Osteocyte (in vitro differentiated cells): ENCODE data around the gene ABCA5. TPM values are rescaled to one million over a fixed set of nuclear protein-coding genes. Genes with fewer than 3 reads are reported as not detected.

Experiments
- DNase-seq: peaks from one replicate; pipeline ENCODE4 v3.0.0; 2021; ENCODE audit warnings: mixed read lengths; ENCODE audit not compliant: unreplicated experiment; ENCODE audit errors: extremely low spot score
- H3K27ac Mint-ChIP-seq: one replicate; pipeline ENCODE4 v1.8.0; 2021; ENCODE audit warnings: mild to moderate bottlenecking, mixed read lengths; ENCODE audit not compliant: unreplicated experiment
- H3K27me3 Mint-ChIP-seq: one replicate; pipeline ENCODE4 v1.8.0; 2021; ENCODE audit warnings: mixed read lengths; ENCODE audit not compliant: unreplicated experiment
- H3K36me3 Mint-ChIP-seq: one replicate; pipeline ENCODE4 v1.8.0; 2021; ENCODE audit warnings: mixed read lengths; ENCODE audit not compliant: unreplicated experiment
- H3K4me1 Mint-ChIP-seq: one replicate; pipeline ENCODE4 v1.8.0; 2021; ENCODE audit warnings: mixed read lengths; ENCODE audit not compliant: unreplicated experiment
- H3K4me3 Mint-ChIP-seq: one replicate; pipeline ENCODE4 v1.8.0; 2021; ENCODE audit warnings: mild to moderate bottlenecking, moderate library complexity, mixed read lengths; ENCODE audit not compliant: unreplicated experiment
- H3K9me3 Mint-ChIP-seq: one replicate; pipeline ENCODE4 v1.8.0; 2021; ENCODE audit warnings: mixed read lengths; ENCODE audit not compliant: unreplicated experiment
- long read RNA-seq: library from polyadenylated mRNA; unstranded; transcript quantifications from one replicate; pipeline ENCODE4 v2.0.0, GENCODE V29; 2021
- total RNA-seq: library from RNA; stranded (reverse); gene quantifications from 2 replicates; pipeline ENCODE4 v1.2.1, GENCODE V29; 2021
- TF ChIP-seq, protein P1 (sequence below): fragments of 200-600 bp; sonication (generic); IDR thresholded peaks from 2 replicates; pipeline ENCODE4 v1.5.0; 2021; ENCODE audit warnings: antibody characterized with exemption, mild to moderate bottlenecking, moderate library complexity

Gene ABCA5
- total RNA-seq = 15.9 and 18.9 TPM in 2 replicates
- long read RNA-seq, partial matches to known transcripts = 6 of 13 reads
- long read RNA-seq, other reads (novel, unspliced or antisense) = 4 of 13 reads

GRCh38 chr17:69327060-69327831 lies at the start of gene ABCA5:
Gene ABCA5, minus strand, starts transcription at chr17:69327133. Its CDS starts 12,718 bp downstream, at chr17:69314415.
- Mint-ChIP-seq H3K36me3 (peaks cover 4% of the 10 kb centered on the region), H3K4me3 (peak within 1 kb of the TSS; percentile 94), H3K27ac (peak within 1 kb of the TSS; percentile 91), H3K27me3 (peaks cover 9% of the 10 kb centered on the region), H3K4me1 (peaks cover 14% of the 10 kb centered on the region), H3K9me3 (no peaks in the 10 kb centered on the region)
- TF ChIP-seq, protein P1, sequence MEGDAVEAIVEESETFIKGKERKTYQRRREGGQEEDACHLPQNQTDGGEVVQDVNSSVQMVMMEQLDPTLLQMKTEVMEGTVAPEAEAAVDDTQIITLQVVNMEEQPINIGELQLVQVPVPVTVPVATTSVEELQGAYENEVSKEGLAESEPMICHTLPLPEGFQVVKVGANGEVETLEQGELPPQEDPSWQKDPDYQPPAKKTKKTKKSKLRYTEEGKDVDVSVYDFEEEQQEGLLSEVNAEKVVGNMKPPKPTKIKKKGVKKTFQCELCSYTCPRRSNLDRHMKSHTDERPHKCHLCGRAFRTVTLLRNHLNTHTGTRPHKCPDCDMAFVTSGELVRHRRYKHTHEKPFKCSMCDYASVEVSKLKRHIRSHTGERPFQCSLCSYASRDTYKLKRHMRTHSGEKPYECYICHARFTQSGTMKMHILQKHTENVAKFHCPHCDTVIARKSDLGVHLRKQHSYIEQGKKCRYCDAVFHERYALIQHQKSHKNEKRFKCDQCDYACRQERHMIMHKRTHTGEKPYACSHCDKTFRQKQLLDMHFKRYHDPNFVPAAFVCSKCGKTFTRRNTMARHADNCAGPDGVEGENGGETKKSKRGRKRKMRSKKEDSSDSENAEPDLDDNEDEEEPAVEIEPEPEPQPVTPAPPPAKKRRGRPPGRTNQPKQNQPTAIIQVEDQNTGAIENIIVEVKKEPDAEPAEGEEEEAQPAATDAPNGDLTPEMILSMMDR = no peak
- DNase-seq = peak; percentile 89

GRCh38 chr17:69375229-69375628 lies 48.3 kb upstream of the ABCA5 start:
- Mint-ChIP-seq H3K36me3 (no peaks in the 10 kb centered on the region), H3K4me3 (no peak overlapping the region), H3K9me3 (no peaks in the 10 kb centered on the region), H3K4me1 (no peaks in the 10 kb centered on the region), H3K27ac (no peak overlapping the region), H3K27me3 (no peaks in the 10 kb centered on the region)
- TF ChIP-seq, protein P1 = no peak
- DNase-seq = no peak

GRCh38 chr17:69373069-69373468 lies 46.1 kb upstream of the ABCA5 start:
- Mint-ChIP-seq H3K4me3 (no peak overlapping the region), H3K27ac (no peak overlapping the region), H3K4me1 (no peaks in the 10 kb centered on the region), H3K36me3 (no peaks in the 10 kb centered on the region), H3K9me3 (no peaks in the 10 kb centered on the region), H3K27me3 (peaks cover 6% of the 10 kb centered on the region)
- no peak for DNase-seq
- TF ChIP-seq, protein P1 = no peak

GRCh38 chr17:69367298-69367697 lies 40.4 kb upstream of the ABCA5 start:
- Mint-ChIP-seq H3K4me3 (no peak overlapping the region), H3K27ac (no peak overlapping the region), H3K9me3 (no peaks in the 10 kb centered on the region), H3K4me1 (no peaks in the 10 kb centered on the region), H3K36me3 (no peaks in the 10 kb centered on the region), H3K27me3 (peaks cover 6% of the 10 kb centered on the region)
- no peak for DNase-seq
- TF ChIP-seq, protein P1 = no peak

GRCh38 chr17:69363488-69364210 lies 36.7 kb upstream of the ABCA5 start:
- no peak for DNase-seq
- Mint-ChIP-seq H3K27me3 (peaks cover 3% of the 10 kb centered on the region), H3K4me3 (no peak overlapping the region)

More at GRCh38 chr17:69363488-69364210, 36.7 kb upstream of the ABCA5 start:
- H3K36me3 Mint-ChIP-seq = no peaks in the 10 kb centered on the region
- H3K4me1 Mint-ChIP-seq = no peaks in the 10 kb centered on the region
- TF ChIP-seq, protein P1 = no peak
- no peak overlapping the region for H3K27ac Mint-ChIP-seq
- no peaks in the 10 kb centered on the region for H3K9me3 Mint-ChIP-seq
